ENCODE results near the gene MERTK.

GRCh38 chr2:111975053-111975552, 76.7 kb downstream of the MERTK start:
- TF ChIP-seq CTCF (IDR thresholded peaks at IDR 0.05) = no peak
- TF ChIP-seq POLR2A (IDR thresholded peaks at IDR 0.05) = no peak

Measured in right lobe of liver (tissue), 4 donors.